K562 (cell line): ENCODE results near the gene TRABD2B. TPM values are rescaled to one million over a fixed set of nuclear protein-coding genes. Genes with fewer than 3 reads are reported as not detected.

Experiments used
- ATAC-seq: fragments of 200-7000 bp; cut with Tn5 transposase; 3 replicates; pipeline ENCODE4 v1.9.1; 2020; ENCODE audit warnings: moderate library complexity
- BruUV-seq: library from RNA; stranded (reverse); fragments of 400-500 nt; replicated peaks from 2 replicates; lab custom pipeline; 2021; lab: Mats Ljungman, UMichigan
- CTCF ChIA-PET: fragments of 300-600 bp; formaldehyde crosslinking; extraction: SDS; loops from one replicate; lab custom pipeline; 2021; ENCODE audit warnings: low intra/inter-chr PET ratio; lab: Yijun Ruan, JAX
- POLR2A ChIA-PET: fragments of 300-600, 350-650 bp; sonication (Branson Sonifier 250); formaldehyde crosslinking; extraction: SDS; loops from one replicate; lab custom pipeline; 2021; ENCODE audit warnings: antibody characterized with exemption, inconsistent platforms; lab: Yijun Ruan, JAX
- DNase-seq, 4 experiments: peaks; one replicate each; pipeline versions ENCODE4 v3.0.0 to v3.0.0-alpha.2; 2011 to 2018; ENCODE audit warnings: low spot score in 3 of 4, mixed read lengths in 3 of 4; ENCODE audit errors: extremely low read depth in 1 of 4
- FAIRE-seq: peaks from 2 replicates; lab custom pipeline; 2011; peaks lifted over from hg19 to GRCh38; lab: Jason Lieb, UNC
- H2AFZ ChIP-seq: 2 replicates; pipeline ENCODE4 v1.6.0; 2011; ENCODE audit warnings: low read depth, low read length, control low read depth, inconsistent platforms
- H3K27ac ChIP-seq: fragments of 200-600 bp; 3 replicates; pipeline ENCODE4 v1.8.0; 2011; ENCODE audit warnings: low read depth, mild to moderate bottlenecking, control low read depth, inconsistent platforms, low read length, moderate library complexity, mixed read lengths; ENCODE audit errors: extremely low read depth
- H3K27me3 ChIP-seq, 2 experiments: fragments of 300-600 bp in 1 of 2; 2 replicates in 1 of 2; 3 replicates in 1 of 2; pipeline versions ENCODE4 v1.6.0 to v1.8.0; 2011; ENCODE audit warnings: inconsistent platforms in 2 of 2, low read length in 2 of 2, mild to moderate bottlenecking in 1 of 2, mixed read lengths in 1 of 2, moderate library complexity in 1 of 2; ENCODE audit not compliant: control insufficient read depth in 2 of 2, insufficient read depth in 2 of 2
- H3K36me3 ChIP-seq: fragments of 300-600 bp; 3 replicates; pipeline ENCODE4 v1.8.0; 2011; ENCODE audit warnings: mild to moderate bottlenecking, low read length, inconsistent platforms; ENCODE audit not compliant: control insufficient read depth, insufficient read depth
- H3K4me1 ChIP-seq, 2 experiments: fragments of 200-600 bp in 1 of 2; replicated peaks in 1 of 2; 2 replicates in 1 of 2; 3 replicates in 1 of 2; pipeline versions ENCODE4 v1.5.1 to v1.8.0; 2011; ENCODE audit warnings: inconsistent platforms in 2 of 2, low read length in 2 of 2, mild to moderate bottlenecking in 1 of 2, mixed read lengths in 1 of 2, moderate library complexity in 1 of 2; ENCODE audit not compliant: control insufficient read depth in 2 of 2, insufficient read depth in 2 of 2
- H3K4me2 ChIP-seq: 2 replicates; pipeline ENCODE4 v1.6.1; 2011; ENCODE audit warnings: low read length, control low read depth, inconsistent platforms, mixed read lengths; ENCODE audit not compliant: insufficient read depth
- H3K4me3 ChIP-seq: fragments of 200-600 bp; sonication (generic), shearing (Covaris generic); 2 replicates; pipeline ENCODE4 v1.5.1; 2016; ENCODE audit warnings: control low read depth, inconsistent platforms
- H3K79me2 ChIP-seq: fragments of 200-600 bp; 3 replicates; pipeline ENCODE4 v1.8.0; 2011; ENCODE audit warnings: low read length, inconsistent platforms; ENCODE audit not compliant: control insufficient read depth, insufficient read depth
- H3K9ac ChIP-seq, 2 experiments: 2 replicates each; pipeline versions ENCODE4 v1.6.0 to v1.6.1; 2011; ENCODE audit warnings: low read depth in 2 of 2, low read length in 2 of 2, control low read depth in 1 of 2, inconsistent platforms in 1 of 2, mild to moderate bottlenecking in 1 of 2, mixed read lengths in 1 of 2; ENCODE audit not compliant: insufficient read depth in 1 of 2
- H3K9me1 ChIP-seq: one replicate; pipeline ENCODE4 v1.6.0; 2011; ENCODE audit warnings: inconsistent platforms, mild to moderate bottlenecking, low read length, moderate library complexity; ENCODE audit not compliant: control insufficient read depth, insufficient read depth
- H3K9me3 ChIP-seq: replicated peaks from 2 replicates; pipeline ENCODE4 v1.5.1; 2011; ENCODE audit warnings: low read depth, low read length, inconsistent platforms; ENCODE audit not compliant: control insufficient read depth, insufficient read depth
- H4K20me1 ChIP-seq: replicated peaks from 2 replicates; pipeline ENCODE4 v1.6.1; 2011; ENCODE audit warnings: low read length, inconsistent platforms, mixed read lengths; ENCODE audit not compliant: control insufficient read depth, insufficient read depth
- CHD1 ChIP-seq: fragments of 200-600 bp; sonication (generic); IDR thresholded peaks from one replicate; pipeline ENCODE4 v1.6.1; 2012; ENCODE audit warnings: mild to moderate bottlenecking, moderate library complexity, low read length, inconsistent platforms
- CTBP1 ChIP-seq: fragments of 450-650 bp; IDR thresholded peaks from 2 replicates; pipeline ENCODE4 v1.6.1; 2016; ENCODE audit warnings: borderline replicate concordance
- E2F3 ChIP-seq: fragments of 250-450 bp; sonication (Bioruptor Pico); IDR thresholded peaks from 2 replicates; pipeline ENCODE4 v1.4.0; 2020; ENCODE audit warnings: mild to moderate bottlenecking
- FOXA3 ChIP-seq, 2 experiments: fragments of 450-650 bp in 1 of 2; sonication (generic) in 1 of 2; formaldehyde crosslinking; IDR thresholded peaks in 1 of 2; conservative IDR thresholded peaks in 1 of 2; 2 replicates each; pipeline versions ENCODE4 v1.4.0 to v1.8.0; 2020 to 2022; ENCODE audit warnings: mild to moderate bottlenecking in 2 of 2, missing genetic modification reagents in 1 of 2
- PBX2 ChIP-seq, 2 experiments: IDR thresholded peaks in 1 of 2; conservative IDR thresholded peaks in 1 of 2; 2 replicates each; pipeline ENCODE4 v1.6.1; 2016; ENCODE audit warnings: low read depth in 2 of 2, mild to moderate bottlenecking in 1 of 2, missing compliant biosample characterization in 1 of 2, missing genetic modification characterization in 1 of 2, moderate library complexity in 1 of 2
- SMARCA4 ChIP-seq: fragments of 450-650 bp; IDR thresholded peaks from 2 replicates; pipeline ENCODE4 v1.6.1; 2016
- ZNF263 ChIP-seq: sonication (generic); formaldehyde crosslinking; IDR thresholded peaks from 2 replicates; pipeline ENCODE4 v1.8.0; 2022; ENCODE audit warnings: mild to moderate bottlenecking, missing genetic modification reagents, borderline replicate concordance
- WGBS: fragments of 100-300 bp; shearing (Covaris generic); methylation state at CpG from one replicate; pipeline ENCODE4 v1.1.6; 2016; ENCODE audit warnings: low coverage, mixed read lengths; ENCODE audit not compliant: insufficient coverage; ENCODE audit errors: missing lambda C conversion rate; 5-methylcytosine and 5-hydroxymethylcytosine counted together
- in situ Hi-C: fragments of 300-500 bp; cut with MboI; formaldehyde crosslinking; loops from 4 replicates; pipeline ENCODE4 v1.15.0; 2018; ENCODE audit warnings: inconsistent platforms, mixed read lengths
- intact Hi-C: fragments of 100-400 bp; cut with micrococcal nuclease; formaldehyde crosslinking; loops from 2 replicates; pipeline ENCODE4 v1.14.2; 2022
- polyA plus RNA-seq, 8 experiments: library from polyadenylated mRNA; depleted of rRNA in 4 of 8; stranded (reverse) in 5 of 8; unstranded in 3 of 8; fragments of >200 nt; fragmentation: Nextera tagmentation in 2 of 8; fragmentation: Illumina TruSeq in 1 of 8; extraction: Ambion mirVana in 2 of 8; extraction: Trizol in 1 of 8; gene quantifications; 2 replicates each; pipeline versions ENCODE4 v1.2.1 to v1.2.3, GENCODE V29; 2011 to 2014; ENCODE audit warnings: inconsistent platforms in 1 of 8, missing spikeins in 1 of 8
- total RNA-seq, 7 experiments: library from RNA; depleted of rRNA in 6 of 7; stranded (reverse); fragments of >200 nt in 6 of 7; fragmentation: Illumina TruSeq in 2 of 7; extraction: Trizol in 2 of 7; gene quantifications; 2 replicates each; pipeline versions ENCODE4 v1.2.1 to v1.2.3, GENCODE V29; 2011 to 2021; ENCODE audit warnings: low replicate concordance in 1 of 7

Gene TRABD2B
- total and polyA plus RNA-seq, 9 of the 15 experiments (the other 6 are each of a cell fraction or from before 2014, with no cell fraction given) = not detected

GRCh38 chr1:47839433-47839760 is 157.8 kb downstream of the TRABD2B start:
- no peak overlapping the region for H2AFZ ChIP-seq
- no peak for FAIRE-seq
- H3K79me2 ChIP-seq = no peaks in the 10 kb centered on the region
- intact Hi-C loops = no loop called here
- TF ChIP-seq PBX2 (CRISPR knock-in tag; IDR thresholded peaks at IDR 0.05; ENCODE audit: low read depth) (no peak), PBX2 (tag; conservative IDR thresholded peaks at IDR 0.05; ENCODE audit: low read depth) (no peak), SMARCA4 (no peak), CTBP1 (no peak), FOXA3 (CRISPR knock-in tag; conservative IDR thresholded peaks at IDR 0.05 in 1 of 2, IDR thresholded peaks at IDR 0.05 in 1 of 2) (no peak), ZNF263 (CRISPR knock-in tag) (no peak), CHD1 (no peak), E2F3 (CRISPR knock-in tag) (no peak)
- H3K36me3 ChIP-seq = no peaks in the 10 kb centered on the region
- no peak for ATAC-seq
- 0% methylated on average over 4 of the region's 4 CpGs for WGBS
- no TSS peak for BruUV-seq
- H4K20me1 ChIP-seq = no peaks in the 10 kb centered on the region
- H3K4me3 ChIP-seq = no peak overlapping the region
- peaks cover 4 to 25% of the 10 kb centered on the region in 2 experiments; a peak in 3 of 5 replicates for H3K27me3 ChIP-seq
- no peak overlapping the region for H3K4me2 ChIP-seq
- no peak for DNase-seq
- H3K27ac ChIP-seq = no peak overlapping the region
- ChIA-PET POLR2A (no interaction called here), CTCF (no interaction called here)
- no peaks in the 10 kb centered on the region for H3K9me3 ChIP-seq
- H3K4me1 ChIP-seq = no peaks in the 10 kb centered on the region
- H3K9me1 ChIP-seq = no peaks in the 10 kb centered on the region
- in situ Hi-C loops = no loop called here
- no peak overlapping the region for H3K9ac ChIP-seq
